ENCODE results near the gene SECTM1. TPM values are rescaled to one million over a fixed set of nuclear protein-coding genes. Genes with fewer than 3 reads are reported as not detected.

Gene SECTM1
- polyA plus RNA-seq, 2 of the 4 experiments (the other 2 are of a cell fraction) = 0.22 to 2.0 TPM

- 73% methylated on average over 15 of the region's 15 CpGs for WGBS (ENCODE audit: missing lambda C conversion rate)
- ChIA-PET CTCF (interaction anchor here (2.6 to 15.6 kb wide), 5 partner anchors 7 to 123 kb away, joined by 12 to 343 read pairs (median 60); no protein-coding TSS in a partner anchor), POLR2A (no interaction called here)
- ATAC-seq (no peak), FAIRE-seq (no peak), DNase-seq (ENCODE audit: low read depth in 1 of 2, low spot score in 1 of 2) (no peak)
- TF ChIP-seq HDAC2 (IDR thresholded peaks at IDR 0.05) (no peak), PBX3 (IDR thresholded peaks at IDR 0.05) (no peak), HOXB13 (CRISPR knock-in tag; IDR thresholded peaks at IDR 0.05; ENCODE audit: low read depth) (no peak), ZC3H11A (IDR thresholded peaks at IDR 0.05) (no peak), ATOH8 (CRISPR knock-in tag; IDR thresholded peaks at IDR 0.05; ENCODE audit: low read depth) (no peak), USF2 (IDR thresholded peaks at IDR 0.05) (no peak), RAD21 (conservative IDR thresholded peaks at IDR 0.05 in 1 of 2, IDR thresholded peaks at IDR 0.05 in 1 of 2) (no peak), ESRRA (IDR thresholded peaks at IDR 0.05; ENCODE audit: borderline replicate concordance, low read length) (no peak), CEBPB (IDR thresholded peaks at IDR 0.05) (no peak), BHLHE40 (IDR thresholded peaks at IDR 0.05; ENCODE audit: low read depth, low read length) (no peak), ZSCAN20 (CRISPR knock-in tag; IDR thresholded peaks at IDR 0.05) (no peak), HMGXB4 (CRISPR knock-in tag; IDR thresholded peaks at IDR 0.05; ENCODE audit: borderline replicate concordance) (no peak), CHD2 (IDR thresholded peaks at IDR 0.05; ENCODE audit: low read length, partially characterized antibody) (no peak), GATA3 (IDR thresholded peaks at IDR 0.05; ENCODE audit: borderline replicate concordance) (no peak), FOXS1 (CRISPR knock-in tag; IDR thresholded peaks at IDR 0.05) (no peak), NFE2L2 (conservative IDR thresholded peaks at IDR 0.05; ENCODE audit: low read length) (no peak), MAZ (IDR thresholded peaks at IDR 0.05; ENCODE audit: borderline replicate concordance, low read depth, low read length) (no peak), POLR2A (IDR thresholded peaks at IDR 0.05; ENCODE audit: low read length) (no peak)
- no peak overlapping the region for H3K4me2 ChIP-seq
- H3K9me3 ChIP-seq = no peaks in the 10 kb centered on the region
- H3K4me3 ChIP-seq = no peak overlapping the region
- peaks cover 38% of the 10 kb centered on the region for H3K4me1 ChIP-seq
- H3K27ac ChIP-seq = no peak overlapping the region; a peak in 1 of 6 replicates
Observed at GRCh38 chr17:82328994-82329507, 4.5 kb downstream of the SECTM1 start.

GRCh38 chr17:82328141-82328993 lies 5.2 kb downstream of the SECTM1 start:
- Histone ChIP-seq H3K4me3 (no peak overlapping the region), H3K27ac (peak overlapping the region in 1 of 2 experiments; percentile 0; a peak in 1 of 6 replicates), H3K4me1 (peaks cover 35% of the 10 kb centered on the region), H3K9me3 (no peaks in the 10 kb centered on the region), H3K4me2 (no peak overlapping the region)
- ATAC-seq = no peak
- CTCF ChIA-PET = interaction anchor here (1.1 to 15.6 kb wide), 4 partner anchors 15 to 89 kb away, joined by 5 to 343 read pairs (median 170); no protein-coding TSS in a partner anchor
- FAIRE-seq = no peak
- 70% methylated on average over 24 of the region's 28 CpGs for WGBS (ENCODE audit: missing lambda C conversion rate)
- POLR2A ChIA-PET = no interaction called here
- peak in 1 of 2 experiments; percentile 34 for DNase-seq (ENCODE audit: low read depth in 1 of 2, low spot score in 1 of 2)
- TF ChIP-seq GATA3 (IDR thresholded peaks at IDR 0.05; ENCODE audit: borderline replicate concordance) = no peak
- TF ChIP-seq HOXB13 (CRISPR knock-in tag; IDR thresholded peaks at IDR 0.05; ENCODE audit: low read depth) = no peak
- TF ChIP-seq ZNF302 (CRISPR knock-in tag; IDR thresholded peaks at IDR 0.05) = no peak
- TF ChIP-seq MAZ (IDR thresholded peaks at IDR 0.05; ENCODE audit: borderline replicate concordance, low read depth, low read length) = no peak
- TF ChIP-seq CEBPB (IDR thresholded peaks at IDR 0.05) = no peak
- TF ChIP-seq BCL3 (IDR thresholded peaks at IDR 0.05) = no peak
- no peak for TF ChIP-seq JUNB (IDR thresholded peaks at IDR 0.05)
- no peak for TF ChIP-seq EP300 (IDR thresholded peaks at IDR 0.05)
- TF ChIP-seq HOXA7 (CRISPR knock-in tag; IDR thresholded peaks at IDR 0.05) = no peak
- TF ChIP-seq MYC (IDR thresholded peaks at IDR 0.05; ENCODE audit: borderline replicate concordance, low read length) = no peak
- no peak for TF ChIP-seq TFCP2L1 (CRISPR knock-in tag; IDR thresholded peaks at IDR 0.05)
- TF ChIP-seq CTCF (IDR thresholded peaks at IDR 0.05) = no peak
- no peak for TF ChIP-seq PBX3 (IDR thresholded peaks at IDR 0.05)
